H1 (cell line): ENCODE measurements around the gene TERF2IP. TPM values are rescaled to one million over a fixed set of nuclear protein-coding genes. Genes with fewer than 3 reads are reported as not detected.

Experiments used
- CTCF ChIA-PET: fragments of 300-600 bp; sonication (Branson Sonifier 250); formaldehyde crosslinking; loops from one replicate; lab custom pipeline; 2021; ENCODE audit not compliant: partially characterized antibody; lab: Charles Lee
- POLR2A ChIA-PET: fragments of 300-600 bp; sonication (Branson Sonifier 250); formaldehyde crosslinking; loops from one replicate; lab custom pipeline; 2021; ENCODE audit warnings: inconsistent platforms; ENCODE audit not compliant: partially characterized antibody; lab: Charles Lee
- DNase-seq, 2 experiments: peaks; one replicate each; pipeline versions ENCODE4 v3.0.0 to v3.0.0-alpha.2; 2010 to 2022; ENCODE audit warnings: low spot score in 2 of 2, low read depth in 1 of 2, mixed read lengths in 1 of 2
- FAIRE-seq: peaks from 2 replicates; lab custom pipeline; 2011; peaks lifted over from hg19 to GRCh38; lab: Jason Lieb, UNC
- H2AFZ ChIP-seq: 2 replicates; pipeline ENCODE4 v1.8.1; 2012; ENCODE audit warnings: low read length, inconsistent platforms
- H2AK5ac ChIP-seq: 2 replicates; pipeline ENCODE4 v1.6.1; 2013; ENCODE audit warnings: low read depth, low read length
- H2BK120ac ChIP-seq: replicated peaks from 2 replicates; pipeline ENCODE3; 2013; ENCODE audit warnings: low read depth, low read length, inconsistent platforms
- H2BK12ac ChIP-seq: 2 replicates; pipeline ENCODE4 v1.6.1; 2013; ENCODE audit warnings: low read depth, low read length
- H2BK15ac ChIP-seq: 2 replicates; pipeline ENCODE4 v1.6.1; 2013; ENCODE audit warnings: low read length
- H2BK20ac ChIP-seq: 2 replicates; pipeline ENCODE4 v1.6.1; 2013; ENCODE audit warnings: low read length
- H2BK5ac ChIP-seq: 2 replicates; pipeline ENCODE4 v1.6.1; 2013; ENCODE audit warnings: low read depth, low read length
- H3K14ac ChIP-seq: 2 replicates; pipeline ENCODE4 v1.6.1; 2013; ENCODE audit warnings: inconsistent platforms; ENCODE audit not compliant: insufficient read length
- H3K18ac ChIP-seq: 2 replicates; pipeline ENCODE4 v1.6.1; 2013; ENCODE audit warnings: low read length; ENCODE audit errors: extremely low read depth
- H3K23ac ChIP-seq: 2 replicates; pipeline ENCODE4 v1.6.1; 2013; ENCODE audit warnings: inconsistent platforms; ENCODE audit not compliant: insufficient read length
- H3K23me2 ChIP-seq: 2 replicates; pipeline ENCODE4 v1.6.1; 2013; ENCODE audit warnings: low read depth, low read length
- H3K27ac ChIP-seq: 2 replicates; pipeline ENCODE4 v1.6.1; 2011; ENCODE audit warnings: low read depth, low read length, inconsistent platforms
- H3K27me3 ChIP-seq, 4 experiments: replicated peaks in 1 of 4; 1 replicate in 1 of 4; 2 replicates in 3 of 4; pipeline versions ENCODE4 v1.6.1 to v1.8.1; 2011 to 2013; ENCODE audit warnings: low read length in 3 of 4, mild to moderate bottlenecking in 3 of 4, inconsistent platforms in 2 of 4, mixed read lengths in 2 of 4, moderate library complexity in 1 of 4; ENCODE audit not compliant: control insufficient read depth in 3 of 4, insufficient read depth in 3 of 4; ENCODE audit errors: extremely low read depth in 1 of 4
- H3K36me3 ChIP-seq, 4 experiments: 2 replicates each; pipeline versions ENCODE4 v1.6.1 to v1.8.1; 2011 to 2013; ENCODE audit warnings: mild to moderate bottlenecking in 4 of 4, low read length in 3 of 4, moderate library complexity in 2 of 4, control low read depth in 1 of 4, inconsistent platforms in 1 of 4; ENCODE audit not compliant: insufficient read depth in 4 of 4, control insufficient read depth in 2 of 4
- H3K4ac ChIP-seq: replicated peaks from 2 replicates; pipeline ENCODE3; 2013; ENCODE audit warnings: low read length, low read depth, mixed read lengths, inconsistent platforms; ENCODE audit not compliant: insufficient read length
- H3K4me1 ChIP-seq, 4 experiments: replicated peaks in 1 of 4; 1 replicate in 1 of 4; 2 replicates in 3 of 4; pipeline versions ENCODE4 v1.6.1 to v1.8.1; 2011 to 2013; ENCODE audit warnings: low read length in 3 of 4, inconsistent platforms in 2 of 4, mixed read lengths in 1 of 4; ENCODE audit not compliant: insufficient read depth in 4 of 4, control insufficient read depth in 3 of 4
- H3K4me2 ChIP-seq, 2 experiments: 2 replicates each; pipeline versions ENCODE4 v1.6.1 to v1.8.1; 2011 to 2013; ENCODE audit warnings: low read depth in 2 of 2, low read length in 2 of 2, control low read depth in 1 of 2, inconsistent platforms in 1 of 2, mild to moderate bottlenecking in 1 of 2; ENCODE audit not compliant: insufficient read depth in 1 of 2
- H3K4me3 ChIP-seq, 4 experiments: fragments of 200-600, 300-600 bp in 1 of 4; sonication (generic), shearing (Covaris generic), sonication (Bioruptor Twin) in 1 of 4; 2 replicates each; pipeline versions ENCODE4 v1.5.1 to v1.8.1; 2011 to 2016; ENCODE audit warnings: low read length in 4 of 4, low read depth in 3 of 4, control low read depth in 2 of 4, inconsistent platforms in 2 of 4, mild to moderate bottlenecking in 2 of 4, mixed read lengths in 1 of 4, moderate library complexity in 1 of 4; ENCODE audit not compliant: insufficient read depth in 2 of 4; ENCODE audit errors: extremely low read depth in 1 of 4
- H3K56ac ChIP-seq: replicated peaks from 2 replicates; pipeline ENCODE3; 2013; ENCODE audit warnings: low read depth, mild to moderate bottlenecking, mixed read lengths, low read length, inconsistent platforms; ENCODE audit not compliant: insufficient read length
- H3K79me1 ChIP-seq: 2 replicates; pipeline ENCODE4 v1.6.1; 2013; ENCODE audit warnings: low read depth, low read length, control low read depth
- H3K79me2 ChIP-seq, 2 experiments: 2 replicates each; pipeline versions ENCODE4 v1.6.1 to v1.8.1; 2012 to 2013; ENCODE audit warnings: low read length in 2 of 2, mild to moderate bottlenecking in 2 of 2, inconsistent platforms in 1 of 2; ENCODE audit not compliant: insufficient read depth in 2 of 2, control insufficient read depth in 1 of 2
- H3K9ac ChIP-seq, 4 experiments: replicated peaks in 1 of 4; 1 replicate in 1 of 4; 2 replicates in 3 of 4; pipeline versions ENCODE4 v1.6.1 to v1.8.1; 2011 to 2013; ENCODE audit warnings: low read depth in 3 of 4, low read length in 3 of 4, control low read depth in 2 of 4, mild to moderate bottlenecking in 2 of 4, moderate library complexity in 2 of 4, inconsistent platforms in 1 of 4; ENCODE audit errors: extremely low read depth in 1 of 4
- H3K9me3 ChIP-seq, 2 experiments: 2 replicates each; pipeline versions ENCODE4 v1.6.1 to v1.8.1; 2012 to 2013; ENCODE audit warnings: mild to moderate bottlenecking in 2 of 2, moderate library complexity in 2 of 2, control low read depth in 1 of 2, inconsistent platforms in 1 of 2, low read depth in 1 of 2, low read length in 1 of 2, mixed read lengths in 1 of 2; ENCODE audit not compliant: insufficient read depth in 2 of 2
- H4K20me1 ChIP-seq, 2 experiments: replicated peaks in 1 of 2; 2 replicates each; pipeline versions ENCODE3 to v1.8.1; 2011 to 2013; ENCODE audit warnings: inconsistent platforms in 2 of 2, low read length in 2 of 2, mild to moderate bottlenecking in 1 of 2; ENCODE audit not compliant: insufficient read depth in 2 of 2, control insufficient read depth in 1 of 2
- H4K5ac ChIP-seq: 2 replicates; pipeline ENCODE4 v1.6.1; 2013; ENCODE audit warnings: low read length, low read depth, mixed read lengths, inconsistent platforms; ENCODE audit not compliant: insufficient read length
- H4K8ac ChIP-seq: 2 replicates; pipeline ENCODE4 v1.8.0; 2013; ENCODE audit warnings: mild to moderate bottlenecking, moderate library complexity, low read length, inconsistent platforms; ENCODE audit not compliant: insufficient read depth; ENCODE audit errors: extremely low read depth
- H4K91ac ChIP-seq: replicated peaks from 2 replicates; pipeline ENCODE3; 2013; ENCODE audit warnings: low read length, mixed read lengths, inconsistent platforms; ENCODE audit not compliant: insufficient read length
- CBX8 ChIP-seq: fragments of 300-800, 300-1000 bp; sonication (generic); IDR thresholded peaks from 2 replicates; pipeline ENCODE4 v1.7.1; 2016; ENCODE audit warnings: low read depth, low read length, borderline replicate concordance
- PHF8 ChIP-seq: fragments of 200-600 bp; sonication (generic); conservative IDR thresholded peaks from 2 replicates; pipeline ENCODE4 v1.7.1; 2012; ENCODE audit warnings: low read depth, mild to moderate bottlenecking, inconsistent platforms, low read length, moderate library complexity
- POLR2AphosphoS5 ChIP-seq: IDR thresholded peaks from 2 replicates; pipeline ENCODE4 v1.6.1; 2011; ENCODE audit warnings: low read depth, low read length
- SIX5 ChIP-seq: IDR thresholded peaks from 2 replicates; pipeline ENCODE4 v1.6.1; 2011; ENCODE audit warnings: mild to moderate bottlenecking, low read depth, low read length
- SP1 ChIP-seq: IDR thresholded peaks from 2 replicates; pipeline ENCODE4 v1.6.1; 2011; ENCODE audit warnings: low read depth, low read length
- TCF12 ChIP-seq: IDR thresholded peaks from 2 replicates; pipeline ENCODE4 v1.6.1; 2011; ENCODE audit warnings: low read depth, mild to moderate bottlenecking, low read length
- WGBS, 2 experiments: shearing (Covaris generic) in 1 of 2; methylation state at CpG; one replicate each; pipeline versions ENCODE4 v1.1.6 to v1.1.7; 2013 to 2015; ENCODE audit warnings: low lambda C conversion rate in 2 of 2, mixed read lengths in 2 of 2, inconsistent platforms in 1 of 2, low coverage in 1 of 2, missing lambda C conversion rate in 1 of 2; ENCODE audit not compliant: insufficient replicate concordance in 2 of 2, insufficient coverage in 1 of 2, insufficient read length in 1 of 2; ENCODE audit errors: extremely low coverage in 1 of 2, missing lambda C conversion rate in 1 of 2; 5-methylcytosine and 5-hydroxymethylcytosine counted together
- polyA plus RNA-seq, 7 experiments: library from polyadenylated mRNA; depleted of rRNA in 3 of 7; stranded (reverse) in 5 of 7; unstranded in 2 of 7; fragments of >200 nt in 5 of 7; fragments of 200-250 nt in 2 of 7; gene quantifications; 1 replicate in 5 of 7; 2 replicates in 1 of 7; 4 replicates in 1 of 7; pipeline versions ENCODE4 v1.2.1 to v1.2.3, GENCODE V29; 2011 to 2013; ENCODE audit warnings: missing spikeins in 2 of 7, mixed read lengths in 2 of 7
- total RNA-seq: library from RNA; stranded (reverse); fragmentation: NEBNext Ultra II Directional; extraction: Animal tissue kit (Norgen Biotek cat#: 25700); gene quantifications from 2 replicates; pipeline ENCODE4 v1.2.1, GENCODE V29; 2021
- TF ChIP-seq, protein P1 (sequence below): IDR thresholded peaks from 2 replicates; pipeline ENCODE4 v1.6.1; 2012; ENCODE audit warnings: low read length, inconsistent platforms

The TERF2IP gene
- total and polyA plus RNA-seq, 2 of the 8 experiments (the other 6 are each of a cell fraction or from before 2014, with no cell fraction given) = 5.5 to 15.1 TPM

DNA sequence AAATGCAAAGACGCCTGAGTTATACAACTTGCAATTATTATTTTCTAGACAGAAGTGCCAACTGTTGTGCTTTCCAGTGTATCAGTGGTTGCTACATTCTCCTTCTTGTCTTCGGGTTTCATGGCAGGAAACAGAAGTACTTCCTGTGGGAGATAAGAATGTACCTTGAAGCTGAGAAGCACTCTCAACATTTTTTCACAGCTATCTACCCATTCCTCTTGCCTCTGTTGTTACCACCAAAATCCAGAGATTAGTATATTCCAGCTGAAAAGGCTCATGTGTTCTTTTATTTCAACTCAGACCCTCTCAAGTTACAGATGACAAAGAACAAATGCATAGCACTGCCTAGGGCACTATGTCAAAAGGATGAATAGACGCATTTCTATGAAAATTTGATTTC, 19.7 kb upstream of the TERF2IP start:
- Histone ChIP-seq H3K27me3 (no peaks in the 10 kb centered on the region), H2BK5ac (no peak overlapping the region), H2BK12ac (no peak overlapping the region)

More for the DNA sequence above, 19.7 kb upstream of the TERF2IP start:
- Histone ChIP-seq H3K14ac (no peak overlapping the region), H3K4ac (no peak overlapping the region), H3K36me3 (peaks cover 41 to 71% (median 60%) of the 10 kb centered on the region in 4 experiments), H2BK15ac (no peak overlapping the region), H3K56ac (no peak overlapping the region), H4K5ac (no peak overlapping the region), H3K9me3 (no peaks in the 10 kb centered on the region), H3K23me2 (peaks cover 1% of the 10 kb centered on the region; the same call in 1 of the 2 replicates), H3K18ac (no peak overlapping the region), H2BK20ac (no peak overlapping the region), H3K79me2 (no peaks in the 10 kb centered on the region), H3K23ac (no peak overlapping the region), H4K8ac (no peak overlapping the region), H3K27ac (no peak overlapping the region), H2BK120ac (no peak overlapping the region), H2AK5ac (no peak overlapping the region), H4K91ac (no peak overlapping the region), H3K4me3 (no peak overlapping the region), H3K4me1 (no peaks in the 10 kb centered on the region), H3K4me2 (no peak overlapping the region), H4K20me1 (peaks cover 0 to 5% of the 10 kb centered on the region in 2 experiments), H2AFZ (no peak overlapping the region), H3K79me1 (no peaks in the 10 kb centered on the region), H3K9ac (no peak overlapping the region)
- WGBS, 2 experiments = 93% methylated on average over 3 of the region's 3 CpGs; no CpG with 5 or more reads in 1 of the 2 experiments
- DNase-seq (no peak), FAIRE-seq (no peak)
- POLR2A ChIA-PET = interaction anchor here (2.1 kb wide), 1 partner anchor 93 kb away, joined by 4 read pairs; the partner anchor contains the start of gene CHST5
- TF ChIP-seq, protein P1, sequence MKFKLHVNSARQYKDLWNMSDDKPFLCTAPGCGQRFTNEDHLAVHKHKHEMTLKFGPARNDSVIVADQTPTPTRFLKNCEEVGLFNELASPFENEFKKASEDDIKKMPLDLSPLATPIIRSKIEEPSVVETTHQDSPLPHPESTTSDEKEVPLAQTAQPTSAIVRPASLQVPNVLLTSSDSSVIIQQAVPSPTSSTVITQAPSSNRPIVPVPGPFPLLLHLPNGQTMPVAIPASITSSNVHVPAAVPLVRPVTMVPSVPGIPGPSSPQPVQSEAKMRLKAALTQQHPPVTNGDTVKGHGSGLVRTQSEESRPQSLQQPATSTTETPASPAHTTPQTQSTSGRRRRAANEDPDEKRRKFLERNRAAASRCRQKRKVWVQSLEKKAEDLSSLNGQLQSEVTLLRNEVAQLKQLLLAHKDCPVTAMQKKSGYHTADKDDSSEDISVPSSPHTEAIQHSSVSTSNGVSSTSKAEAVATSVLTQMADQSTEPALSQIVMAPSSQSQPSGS = no peak
- no peak for TF ChIP-seq TCF12
- no peak for TF ChIP-seq CBX8
- TF ChIP-seq POLR2AphosphoS5 = no peak
- no peak for TF ChIP-seq PHF8
- no peak for TF ChIP-seq SP1
- no peak for TF ChIP-seq SIX5
- CTCF ChIA-PET = no interaction called here
